ENCODE measurements around the gene MFGE8. TPM values are rescaled to one million over a fixed set of nuclear protein-coding genes. Genes with fewer than 3 reads are reported as not detected.

MFGE8 gene
- total and polyA plus RNA-seq, 9 of the 15 experiments (the other 6 are each of a cell fraction or from before 2014, with no cell fraction given), result 2.3 to 142 (median 62.3) TPM

DNA sequence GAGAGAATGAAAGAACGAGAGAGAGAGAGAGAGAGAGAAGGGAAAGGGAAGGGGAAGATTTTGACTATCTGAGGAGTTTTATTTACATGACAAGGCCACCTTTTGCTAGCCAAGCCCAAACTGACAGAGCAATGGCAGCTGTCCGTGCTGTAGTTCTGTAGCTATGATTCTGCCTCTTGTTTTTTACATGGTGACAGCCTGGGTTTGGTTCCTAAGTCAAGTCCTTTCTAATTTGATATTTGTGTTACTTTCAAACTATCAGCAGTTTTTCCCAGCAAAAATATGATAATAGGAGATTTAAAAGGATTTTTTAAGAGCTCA lies 26.3 kb upstream of the MFGE8 start (continued):
- TF ChIP-seq NBN (IDR thresholded peaks at IDR 0.05; ENCODE audit: low read depth) (0 out of 2 replicates have a peak, but pooled peaks have one; percentile 16), YY1 (IDR thresholded peaks at IDR 0.05; ENCODE audit: borderline replicate concordance in 1 of 3, control insufficient read depth in 1 of 3, extremely low read depth in 1 of 3, insufficient read depth in 3 of 3, insufficient read length in 1 of 3, insufficient replicate concordance in 2 of 3, low read depth in 1 of 3, low read length in 2 of 3) (peak in 1 of 3 experiments; percentile 36), PTRF (tag; IDR thresholded peaks at IDR 0.05) (0 out of 2 replicates have a peak, but pooled peaks have one; percentile 58), CC2D1A (IDR thresholded peaks at IDR 0.05) (no peak)

DNA sequence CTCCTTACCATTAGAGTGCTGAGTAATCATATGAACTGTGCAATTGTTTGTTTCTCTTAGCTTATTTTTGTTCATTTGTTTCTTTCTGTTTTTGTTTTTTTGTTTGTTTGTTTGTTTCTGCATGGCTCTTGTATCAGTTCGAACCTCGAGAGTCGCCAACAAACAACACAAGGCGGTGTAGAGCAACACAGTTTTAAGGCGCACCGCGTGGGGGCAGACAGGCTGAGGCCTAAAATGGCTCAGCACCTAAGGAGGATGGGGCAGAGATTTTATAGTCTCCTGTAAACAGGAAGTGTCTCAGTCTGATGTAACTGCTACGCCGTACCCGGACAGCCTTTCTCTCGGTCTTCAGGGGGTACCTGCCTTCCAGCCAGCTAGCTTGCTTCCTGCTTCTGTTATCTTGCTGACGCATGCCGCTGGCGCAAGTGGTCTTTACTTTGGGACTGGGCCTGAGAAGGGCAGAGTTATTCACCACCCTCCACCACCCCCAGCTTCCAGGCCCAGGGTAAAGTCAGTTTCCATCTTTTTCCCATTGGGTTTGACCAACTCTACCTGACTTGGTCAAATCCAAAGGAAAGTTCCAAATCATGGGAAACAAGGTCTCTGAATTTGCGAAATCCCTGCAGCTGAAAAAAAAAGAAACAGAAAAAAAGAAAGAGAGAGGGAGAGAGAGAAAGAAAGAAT lies 25.8 kb upstream of the MFGE8 start:
- peak overlapping the region in 1 of 2 experiments; percentile 23; a peak in 3 of 4 replicates for H3K9ac ChIP-seq (ENCODE audit: insufficient read depth in 1 of 2, low read depth in 2 of 2, low read length in 2 of 2)
- no peak overlapping the region for H3K4me3 ChIP-seq
- peaks cover 6 to 20% of the 10 kb centered on the region in 2 experiments; a peak in 4 of 5 replicates for H3K4me1 ChIP-seq (replicated peaks in 1 of 2; ENCODE audit: control insufficient read depth in 2 of 2, insufficient read depth in 2 of 2, low read length in 2 of 2)
- BruUV-seq (replicated peaks), result TSS peak; percentile 94
- H2AFZ ChIP-seq (ENCODE audit: low read depth, low read length), result peak overlapping the region; percentile 91
- intact Hi-C loops (cut with micrococcal nuclease) (loop anchor here (2.0 to 5.0 kb wide), 3 partner anchors 34 to 66 kb away; no protein-coding TSS in a partner anchor), in situ Hi-C loops (cut with MboI) (no loop called here)
- H3K4me2 ChIP-seq (ENCODE audit: insufficient read depth, low read length), result peak overlapping the region; percentile 56
- peak; percentile 84 for FAIRE-seq
- H3K27ac ChIP-seq (ENCODE audit: extremely low read depth, low read depth, low read length), result peak overlapping the region; percentile 71
- ChIA-PET POLR2A (interaction anchor here (0.6 to 1.9 kb wide), 3 partner anchors 15 to 27 kb away, joined by 4 to 7 read pairs (median 5); no protein-coding TSS in a partner anchor), CTCF (ENCODE audit: low intra/inter-chr PET ratio) (no interaction called here)
- peak; percentile 34 to 87 (median 50) for DNase-seq (ENCODE audit: extremely low read depth in 1 of 4, low spot score in 3 of 4)
- no peaks in the 10 kb centered on the region for H3K79me2 ChIP-seq (ENCODE audit: control insufficient read depth, insufficient read depth, low read length)
- H3K27me3 ChIP-seq (ENCODE audit: control insufficient read depth in 2 of 2, insufficient read depth in 2 of 2, low read length in 2 of 2), result no peaks in the 10 kb centered on the region
- H3K9me1 ChIP-seq (ENCODE audit: control insufficient read depth, insufficient read depth, low read length), result no peaks in the 10 kb centered on the region
- WGBS (ENCODE audit: insufficient coverage, low coverage, missing lambda C conversion rate), result 31% methylated on average over 15 of the region's 15 CpGs
- no peaks in the 10 kb centered on the region; the same call in 1 of the 2 replicates for H3K9me3 ChIP-seq (replicated peaks; ENCODE audit: control insufficient read depth, insufficient read depth, low read depth, low read length)
- H3K36me3 ChIP-seq (ENCODE audit: control insufficient read depth, insufficient read depth, low read length), result no peaks in the 10 kb centered on the region
- peak; percentile 94 for ATAC-seq
- no peaks in the 10 kb centered on the region for H4K20me1 ChIP-seq (replicated peaks; ENCODE audit: control insufficient read depth, insufficient read depth, low read length)
- TF ChIP-seq CTBP1 (IDR thresholded peaks at IDR 0.05; ENCODE audit: borderline replicate concordance) (peak; percentile 96), TBP (optimal IDR thresholded peaks at IDR 0.05; ENCODE audit: low read depth, low read length) (peak; percentile 47), RBM34 (IDR thresholded peaks at IDR 0.05; ENCODE audit: borderline replicate concordance, insufficient read depth, low read length) (no peak), ZNF75A (CRISPR knock-in tag; IDR thresholded peaks at IDR 0.05) (no peak), RBM14 (IDR thresholded peaks at IDR 0.05; ENCODE audit: borderline replicate concordance, insufficient read depth, low read depth, low read length) (no peak), EP400 (IDR thresholded peaks at IDR 0.05) (peak; percentile 74), ZNF253 (CRISPR knock-in tag; conservative IDR thresholded peaks at IDR 0.05) (no peak), ZNF212 (CRISPR knock-in tag; IDR thresholded peaks at IDR 0.05) (no peak), U2AF1 (optimal IDR thresholded peaks at IDR 0.05; ENCODE audit: low read depth, low read length) (no peak), CBFB (CRISPR knock-in tag; IDR thresholded peaks at IDR 0.05) (no peak), RAD51 (IDR thresholded peaks at IDR 0.05; ENCODE audit: borderline replicate concordance, low read depth) (no peak), NFRKB (IDR thresholded peaks at IDR 0.05; ENCODE audit: low read depth) (peak; percentile 92)
- TF ChIP-seq, protein P1, sequence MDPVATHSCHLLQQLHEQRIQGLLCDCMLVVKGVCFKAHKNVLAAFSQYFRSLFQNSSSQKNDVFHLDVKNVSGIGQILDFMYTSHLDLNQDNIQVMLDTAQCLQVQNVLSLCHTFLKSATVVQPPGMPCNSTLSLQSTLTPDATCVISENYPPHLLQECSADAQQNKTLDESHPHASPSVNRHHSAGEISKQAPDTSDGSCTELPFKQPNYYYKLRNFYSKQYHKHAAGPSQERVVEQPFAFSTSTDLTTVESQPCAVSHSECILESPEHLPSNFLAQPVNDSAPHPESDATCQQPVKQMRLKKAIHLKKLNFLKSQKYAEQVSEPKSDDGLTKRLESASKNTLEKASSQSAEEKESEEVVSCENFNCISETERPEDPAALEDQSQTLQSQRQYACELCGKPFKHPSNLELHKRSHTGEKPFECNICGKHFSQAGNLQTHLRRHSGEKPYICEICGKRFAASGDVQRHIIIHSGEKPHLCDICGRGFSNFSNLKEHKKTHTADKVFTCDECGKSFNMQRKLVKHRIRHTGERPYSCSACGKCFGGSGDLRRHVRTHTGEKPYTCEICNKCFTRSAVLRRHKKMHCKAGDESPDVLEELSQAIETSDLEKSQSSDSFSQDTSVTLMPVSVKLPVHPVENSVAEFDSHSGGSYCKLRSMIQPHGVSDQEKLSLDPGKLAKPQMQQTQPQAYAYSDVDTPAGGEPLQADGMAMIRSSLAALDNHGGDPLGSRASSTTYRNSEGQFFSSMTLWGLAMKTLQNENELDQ (CRISPR knock-in tag; IDR thresholded peaks at IDR 0.05; ENCODE audit: borderline replicate concordance), result no peak
- TF ChIP-seq, protein P2, sequence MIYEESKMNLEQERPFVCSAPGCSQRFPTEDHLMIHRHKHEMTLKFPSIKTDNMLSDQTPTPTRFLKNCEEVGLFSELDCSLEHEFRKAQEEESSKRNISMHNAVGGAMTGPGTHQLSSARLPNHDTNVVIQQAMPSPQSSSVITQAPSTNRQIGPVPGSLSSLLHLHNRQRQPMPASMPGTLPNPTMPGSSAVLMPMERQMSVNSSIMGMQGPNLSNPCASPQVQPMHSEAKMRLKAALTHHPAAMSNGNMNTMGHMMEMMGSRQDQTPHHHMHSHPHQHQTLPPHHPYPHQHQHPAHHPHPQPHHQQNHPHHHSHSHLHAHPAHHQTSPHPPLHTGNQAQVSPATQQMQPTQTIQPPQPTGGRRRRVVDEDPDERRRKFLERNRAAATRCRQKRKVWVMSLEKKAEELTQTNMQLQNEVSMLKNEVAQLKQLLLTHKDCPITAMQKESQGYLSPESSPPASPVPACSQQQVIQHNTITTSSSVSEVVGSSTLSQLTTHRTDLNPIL (CRISPR knock-in tag; IDR thresholded peaks at IDR 0.05), result no peak

Measured in K562 (cell line).